DMS53 (cell line): ENCODE data around the gene MEIS2.

Source experiments
- DNase-seq: peaks from one replicate; lab custom pipeline; 2025; lab: John Stamatoyannopoulos, UW

The MEIS2 gene

GRCh38 chr15:36899696-36900095 is 200.7 kb downstream of the MEIS2 start:
- DNase-seq, result no peak

- no peak for DNase-seq
These were observed 201.7 kb downstream of the MEIS2 start for GRCh38 chr15:36898536-36899126.

GRCh38 chr15:36897834-36898233 is 202.5 kb downstream of the MEIS2 start:
- no peak for DNase-seq

GRCh38 chr15:36896949-36897348 is 203.4 kb downstream of the MEIS2 start:
- no peak for DNase-seq

GRCh38 chr15:36894075-36894474 is 206.3 kb downstream of the MEIS2 start:
- DNase-seq, result no peak

GRCh38 chr15:36893276-36893675 is 207.1 kb downstream of the MEIS2 start:
- no peak for DNase-seq

- DNase-seq, result peak; percentile 17
These were observed 212.0 kb downstream of the MEIS2 start for GRCh38 chr15:36888011-36888992.

GRCh38 chr15:36887214-36887961 is 213.0 kb downstream of the MEIS2 start:
- DNase-seq, result peak; percentile 55

GRCh38 chr15:36886701-36887100 is 213.6 kb downstream of the MEIS2 start:
- DNase-seq, result no peak

- DNase-seq, result no peak
These were observed 214.2 kb downstream of the MEIS2 start for GRCh38 chr15:36886191-36886590.

- no peak for DNase-seq
These were observed 214.6 kb downstream of the MEIS2 start for GRCh38 chr15:36885771-36886170.

GRCh38 chr15:36884936-36885635 is 215.3 kb downstream of the MEIS2 start:
- DNase-seq, result no peak

- no peak for DNase-seq
These were observed 215.9 kb downstream of the MEIS2 start for GRCh38 chr15:36884518-36884875.

GRCh38 chr15:36883713-36884517 is 216.4 kb downstream of the MEIS2 start:
- peak; percentile 89 for DNase-seq

- peak; percentile 66 for DNase-seq
These were observed 217.7 kb downstream of the MEIS2 start for GRCh38 chr15:36882487-36883131.

GRCh38 chr15:36882056-36882455 is 218.3 kb downstream of the MEIS2 start:
- no peak for DNase-seq

GRCh38 chr15:36881516-36881915 is 218.8 kb downstream of the MEIS2 start:
- DNase-seq, result no peak

- no peak for DNase-seq
These were observed 219.4 kb downstream of the MEIS2 start for GRCh38 chr15:36880913-36881460.

GRCh38 chr15:36880224-36880912 is 220.0 kb downstream of the MEIS2 start:
- peak; percentile 70 for DNase-seq
